CD4-positive, alpha-beta T cell treated with Interleukin-6 at 100 ng/mL for 8 hours (primary cell): ENCODE data around the gene DLAT.
"Not testable (repeated sequence)": the region's sequence is repeated elsewhere in the genome, so short reads cannot be mapped to it uniquely, and the experiment has no call there.

Experiments
- DNase-seq: peaks from one replicate; pipeline ENCODE4 v3.0.0-alpha.2; 2020; ENCODE audit warnings: mixed read lengths, low spot score

The DLAT gene

DNA sequence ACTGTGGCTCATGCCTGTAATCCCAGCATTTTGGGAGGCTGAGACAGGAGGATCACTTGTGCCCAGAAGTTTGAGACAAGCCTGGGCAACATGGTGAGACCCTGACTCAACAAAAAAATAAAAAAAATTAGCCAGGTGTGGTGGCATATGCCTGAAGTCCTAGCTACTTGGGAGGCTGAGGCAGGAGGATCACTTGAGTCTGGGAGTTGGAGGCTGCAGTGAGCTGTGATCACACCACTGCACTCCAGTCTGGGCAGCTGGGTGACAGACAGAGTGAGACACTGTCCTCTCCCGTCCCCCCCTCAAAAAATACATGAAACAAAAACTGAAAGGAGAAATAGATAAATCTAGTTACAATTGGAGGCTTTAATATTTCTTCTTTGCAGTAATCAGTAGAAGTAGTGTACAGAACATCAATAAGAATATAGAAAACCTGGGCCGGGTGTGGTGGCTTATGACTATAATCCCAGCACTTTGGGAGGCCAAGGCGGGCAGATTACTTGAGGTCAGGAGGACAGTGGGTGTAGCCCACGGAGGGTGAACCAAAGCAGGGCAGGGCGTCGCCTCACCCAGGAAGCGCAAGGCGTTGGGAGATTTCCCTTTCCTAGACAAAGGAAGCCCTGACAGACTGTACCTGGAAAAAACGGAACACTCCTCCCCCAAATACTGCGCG lies 19.6 kb upstream of the DLAT start:
- no peak for DNase-seq

DNA sequence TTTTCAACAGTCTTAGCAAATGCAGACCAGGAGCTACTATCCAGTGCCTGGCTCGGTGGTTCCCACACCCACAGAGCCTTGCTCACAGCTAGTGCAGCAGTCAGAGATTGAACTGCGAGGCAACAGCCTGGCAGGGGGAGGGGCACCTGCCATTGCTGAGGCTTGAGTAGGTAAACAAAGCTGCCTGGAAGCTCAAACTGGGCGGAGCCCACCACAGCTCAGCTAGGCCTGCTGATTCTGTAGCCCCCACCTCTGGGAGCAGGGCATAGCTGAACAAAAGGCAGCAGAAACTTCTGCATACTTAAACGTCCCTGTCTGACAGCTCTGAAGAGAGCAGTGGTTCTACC lies 19.1 kb upstream of the DLAT start:
- not testable (repeated sequence) for DNase-seq

- not testable (repeated sequence) for DNase-seq
Observed at GRCh38 chr11:112011451-112011850, 13.8 kb upstream of the DLAT start.

- no peak for DNase-seq
Observed at GRCh38 chr11:112012874-112013273, 12.3 kb upstream of the DLAT start.

- DNase-seq: no peak
Observed at GRCh38 chr11:112013497-112014164, 11.6 kb upstream of the DLAT start.

- DNase-seq: no peak
Observed at GRCh38 chr11:112016088-112016764, 9.0 kb upstream of the DLAT start.

- no peak for DNase-seq
Observed at GRCh38 chr11:112016765-112017376, 8.3 kb upstream of the DLAT start.

GRCh38 chr11:112017538-112017937 lies 7.7 kb upstream of the DLAT start:
- DNase-seq: no peak

DNA sequence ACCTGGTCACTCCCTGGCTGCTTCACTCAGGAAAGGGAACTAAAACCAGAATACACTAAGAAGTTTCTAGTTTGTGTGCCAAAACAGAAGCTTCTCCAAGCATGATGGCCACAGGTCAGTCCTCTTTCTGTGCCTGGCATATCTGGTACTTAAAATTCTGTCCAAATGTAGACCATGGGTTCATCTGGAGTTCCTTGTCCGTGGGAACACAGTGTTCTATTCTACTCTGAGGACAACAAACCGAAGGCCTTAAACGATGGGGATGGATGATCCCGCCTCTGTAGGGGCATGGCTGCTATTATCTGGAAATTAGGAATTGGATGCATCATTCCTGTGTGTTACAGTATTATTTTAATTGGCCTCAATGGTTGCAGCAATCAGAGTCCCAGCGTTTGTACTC lies 6.1 kb upstream of the DLAT start:
- DNase-seq: no peak

DNA sequence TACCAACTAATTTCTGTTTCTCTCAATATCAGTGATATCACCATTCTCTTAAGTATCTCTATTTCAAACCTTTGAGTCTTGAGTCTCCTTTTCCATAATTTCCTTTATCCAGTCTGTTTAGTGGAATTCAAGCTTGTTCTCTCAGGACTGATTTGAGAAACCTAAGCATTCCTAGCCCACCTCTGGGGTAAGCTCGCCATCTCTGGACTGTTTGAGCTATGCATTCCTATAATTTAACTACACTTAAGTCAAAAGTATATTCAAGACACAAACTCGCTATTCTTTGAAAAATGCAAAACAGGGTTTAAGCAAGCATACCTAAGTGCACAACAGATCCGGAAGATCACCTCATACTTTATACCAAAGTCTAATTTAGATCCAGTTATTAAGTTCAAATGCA lies 2.1 kb upstream of the DLAT start:
- DNase-seq: no peak

DNA sequence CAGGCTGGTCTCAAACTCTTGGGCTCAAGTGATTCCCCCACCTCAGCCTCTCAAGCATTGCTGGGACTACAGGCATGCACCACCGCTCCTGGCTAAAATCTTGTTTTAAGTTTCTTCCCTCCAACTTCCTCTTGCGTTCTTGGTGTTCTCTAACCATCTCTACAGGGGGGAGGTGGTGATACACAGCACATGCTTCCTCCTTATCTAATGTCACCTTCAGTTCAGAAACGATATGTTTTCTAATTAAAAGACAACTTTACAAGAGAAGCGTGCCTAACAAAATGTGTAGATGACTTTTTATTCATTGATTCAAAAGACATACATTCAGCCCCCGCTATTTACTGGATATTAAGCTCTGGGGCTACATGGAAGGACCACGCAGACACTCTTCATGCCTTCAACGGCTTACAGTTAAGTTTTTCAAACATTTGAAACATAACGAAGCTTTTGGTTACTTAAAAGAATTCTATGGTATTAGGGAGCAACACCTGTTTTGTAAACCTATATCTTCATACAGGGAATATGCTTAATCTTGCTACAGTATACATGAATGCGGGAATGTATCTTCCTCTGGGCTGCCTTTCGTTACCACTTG lies 933 bp upstream of the DLAT start:
- DNase-seq: no peak

DNA sequence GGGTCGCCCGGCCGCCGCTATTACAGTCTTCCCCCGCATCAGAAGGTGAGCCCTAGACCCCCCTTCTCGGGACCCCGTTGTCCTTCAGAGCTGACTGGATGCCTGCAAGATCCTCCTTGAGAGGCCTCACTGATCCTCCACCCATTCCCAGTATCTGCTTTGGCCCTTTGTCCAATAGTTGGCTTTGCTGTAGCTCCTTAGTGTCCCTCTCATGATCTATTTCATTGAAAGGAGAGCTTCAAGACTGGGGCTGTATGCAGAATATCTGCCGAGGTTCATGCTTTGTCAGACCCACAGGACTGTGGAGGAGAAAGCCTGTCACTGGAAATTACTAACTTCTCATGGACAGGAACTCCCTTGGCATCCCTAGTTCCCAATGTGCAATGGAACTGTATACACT lies 499 bp downstream of the DLAT start:
- DNase-seq: no peak

DNA sequence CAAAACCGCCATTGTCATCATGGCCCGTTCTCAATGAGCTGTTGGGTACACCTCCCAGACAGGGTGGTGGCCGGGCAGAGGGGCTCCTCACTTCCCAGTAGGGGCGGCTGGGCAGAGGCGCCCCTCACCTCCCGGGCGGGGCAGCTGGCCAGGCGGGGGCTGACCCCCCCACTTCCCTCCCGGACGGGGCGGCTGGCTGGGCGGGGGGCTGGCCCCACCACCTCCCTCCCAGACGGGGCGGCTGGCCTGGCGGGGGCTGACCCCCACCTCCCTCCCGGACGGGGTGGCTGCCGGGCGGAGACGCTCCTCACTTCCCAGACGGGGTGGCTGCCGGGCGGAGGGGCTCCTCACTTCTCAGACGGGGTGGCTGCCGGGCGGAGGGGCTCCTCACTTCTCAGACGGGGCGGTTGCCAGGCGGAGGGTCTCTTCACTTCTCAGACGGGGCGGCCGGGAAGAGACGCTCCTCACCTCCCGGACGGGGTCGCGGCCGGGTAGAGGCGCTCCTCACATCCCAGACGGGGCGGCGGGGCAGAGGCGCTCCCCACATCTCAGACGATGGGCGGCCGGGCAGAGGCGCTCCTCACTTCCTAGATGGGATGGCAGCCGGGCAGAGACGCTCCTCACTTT lies 1.7 kb downstream of the DLAT start:
- not testable (repeated sequence) for DNase-seq

- no peak for DNase-seq
Observed at GRCh38 chr11:112029460-112029859, 4.3 kb downstream of the DLAT start.

DNA sequence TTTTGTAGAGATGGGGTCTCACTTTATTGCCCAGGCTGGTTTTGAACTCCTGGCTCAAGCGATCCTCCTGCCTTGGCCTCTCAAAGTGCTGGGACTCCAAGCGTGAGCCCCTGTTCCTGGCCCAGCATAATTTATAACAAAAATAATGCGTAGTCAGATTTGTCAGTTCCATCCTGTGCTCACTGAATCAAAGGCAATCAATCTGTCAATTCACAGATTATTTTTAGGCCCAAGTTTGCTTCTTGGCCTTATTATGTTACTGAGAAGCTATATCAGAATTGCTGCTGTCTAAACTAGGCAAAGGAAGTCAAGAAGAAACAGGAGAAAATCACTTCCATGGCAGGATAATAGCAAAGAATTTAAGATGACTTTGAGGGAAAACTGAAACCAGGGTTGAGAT lies 8.7 kb downstream of the DLAT start:
- DNase-seq: no peak

GRCh38 chr11:112037527-112037926 lies 12.3 kb downstream of the DLAT start:
- DNase-seq: no peak

- no peak for DNase-seq
Observed at GRCh38 chr11:112042161-112042960, 17.2 kb downstream of the DLAT start.

- no peak for DNase-seq
Observed at GRCh38 chr11:112042961-112043304, 17.7 kb downstream of the DLAT start.

- no peak for DNase-seq
Observed at GRCh38 chr11:112044961-112045360, 19.8 kb downstream of the DLAT start.

DNA sequence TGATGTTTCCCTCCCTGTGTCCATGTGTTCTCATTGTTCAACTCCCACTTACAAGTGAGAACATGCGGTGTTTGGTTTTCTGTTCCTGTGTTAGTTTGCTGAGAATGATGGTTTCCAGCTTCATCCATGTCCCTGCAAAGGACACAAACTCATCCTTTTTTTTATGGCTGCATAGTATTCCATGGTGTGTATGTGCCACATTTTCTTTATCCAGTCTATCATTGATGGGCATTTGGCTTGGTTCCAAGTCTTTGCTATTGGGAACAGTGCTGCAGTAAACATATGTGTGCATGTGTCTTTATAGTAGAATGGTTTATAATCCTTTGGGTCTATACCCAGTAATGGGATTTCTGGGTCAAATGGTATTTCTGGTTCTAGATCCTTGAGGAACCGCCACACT lies 21.4 kb downstream of the DLAT start:
- DNase-seq: not testable (repeated sequence)

DNA sequence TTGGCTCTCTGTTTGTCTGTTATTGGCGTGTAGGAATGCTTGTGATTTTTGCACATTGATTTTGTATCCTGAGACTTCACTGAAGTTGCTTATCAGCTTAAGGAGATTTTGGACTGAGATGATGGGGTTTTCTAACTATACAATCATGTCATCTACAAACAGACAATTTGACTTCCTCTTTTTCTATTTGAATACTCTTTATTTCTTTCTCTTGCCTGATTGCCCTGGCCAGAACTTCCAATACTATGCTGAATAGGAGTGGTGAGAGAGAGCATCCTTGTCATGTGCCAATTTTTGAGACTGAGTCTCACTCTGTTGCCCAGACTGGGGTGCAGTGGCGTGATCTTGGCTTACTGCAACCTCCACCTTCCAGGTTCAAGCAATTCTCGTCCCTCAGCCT lies 23.0 kb downstream of the DLAT start:
- DNase-seq: not testable (repeated sequence)
